ENCODE results near the gene NAPSA. TPM values are rescaled to one million over a fixed set of nuclear protein-coding genes. Genes with fewer than 3 reads are reported as not detected.

NAPSA gene
- total RNA-seq, 1 experiment from 2014 or later: 0.11 TPM

- H3K9ac ChIP-seq (ENCODE audit: low read length): no peak overlapping the region
- H3K4me3 ChIP-seq (ENCODE audit: low read length): no peak overlapping the region
These were observed 56.4 kb downstream of the NAPSA start for GRCh38 chr19:50308991-50309390.

More at GRCh38 chr19:50308991-50309390, 56.4 kb downstream of the NAPSA start:
- no peak for DNase-seq
- Histone ChIP-seq H3K9me3 (ENCODE audit: low read length) (no peaks in the 10 kb centered on the region), H4K20me1 (ENCODE audit: insufficient read depth, low read depth, low read length) (0 out of 2 replicates have a peak, but pooled peaks cover 8% of the 10 kb centered on the region), H3K36me3 (ENCODE audit: insufficient read depth, low read length) (no peaks in the 10 kb centered on the region), H3K9me2 (replicated peaks; ENCODE audit: insufficient read depth, low read length) (no peaks in the 10 kb centered on the region), H2AFZ (ENCODE audit: low read length) (no peak overlapping the region), H3K27ac (ENCODE audit: low read length) (no peak overlapping the region), H3K4me1 (ENCODE audit: low read length) (peaks cover 4% of the 10 kb centered on the region; the same call in 1 of the 2 replicates), H3K79me2 (ENCODE audit: low read length) (no peaks in the 10 kb centered on the region), H3K27me3 (ENCODE audit: low read length) (no peaks in the 10 kb centered on the region), H3K4me2 (ENCODE audit: low read depth, low read length, poor library complexity, severe bottlenecking) (no peak overlapping the region)

Other genes starting within 250 kb of the NAPSA start
- gene IZUMO2, start 202.4 kb downstream of the NAPSA start, total RNA-seq (2014; rRNA removed; shearing (Covaris generic); ENCODE audit: low replicate concordance): not detected in 2 replicates
- not detected in 2 replicates for gene MYH14, start 162.0 kb downstream of the NAPSA start, total RNA-seq (2014; rRNA removed; shearing (Covaris generic); ENCODE audit: low replicate concordance)
- 10.8 and 18.1 TPM in 2 replicates for gene KCNC3, start 36.3 kb downstream of the NAPSA start, total RNA-seq (2014; rRNA removed; shearing (Covaris generic); ENCODE audit: low replicate concordance)
- 68.2 and 120 TPM in 2 replicates for gene NR1H2, start 10.8 kb upstream of the NAPSA start, total RNA-seq (2014; rRNA removed; shearing (Covaris generic); ENCODE audit: low replicate concordance)
- gene POLD1, start 18.7 kb upstream of the NAPSA start, total RNA-seq (2014; rRNA removed; shearing (Covaris generic); ENCODE audit: low replicate concordance): 53.4 and 98.8 TPM in 2 replicates
- gene SPIB, start 53.3 kb upstream of the NAPSA start, total RNA-seq (2014; rRNA removed; shearing (Covaris generic); ENCODE audit: low replicate concordance): 221 and 239 TPM in 2 replicates
- 23.4 and 48.3 TPM in 2 replicates for gene MYBPC2, start 67.3 kb upstream of the NAPSA start, total RNA-seq (2014; rRNA removed; shearing (Covaris generic); ENCODE audit: low replicate concordance)
- 63.7 and 93.4 TPM in 2 replicates for gene EMC10, start 110.9 kb upstream of the NAPSA start, total RNA-seq (2014; rRNA removed; shearing (Covaris generic); ENCODE audit: low replicate concordance)
- 1.2 TPM in 1 of 2 replicates, not detected in the other for gene GARIN5A, start 111.2 kb upstream of the NAPSA start, total RNA-seq (2014; rRNA removed; shearing (Covaris generic); ENCODE audit: low replicate concordance)
- gene JOSD2, start 145.6 kb upstream of the NAPSA start, total RNA-seq (2014; rRNA removed; shearing (Covaris generic); ENCODE audit: low replicate concordance): 15.8 and 42.3 TPM in 2 replicates
- not detected in 2 replicates for gene ASPDH, start 148.3 kb upstream of the NAPSA start, total RNA-seq (2014; rRNA removed; shearing (Covaris generic); ENCODE audit: low replicate concordance)
- not detected in 2 replicates for gene LRRC4B, start 202.8 kb upstream of the NAPSA start, total RNA-seq (2014; rRNA removed; shearing (Covaris generic); ENCODE audit: low replicate concordance)

Measured in Karpas-422 (cell line).